Ovary (tissue), 9 donors: ENCODE measurements around the gene PTOV1. TPM values are rescaled to one million over a fixed set of nuclear protein-coding genes. Genes with fewer than 3 reads are reported as not detected.

Experiments used
- DNase-seq, 5 donors: peaks; one replicate each; pipeline ENCODE4 v3.0.0-alpha.2; 2019 to 2020
- H3K27ac ChIP-seq, 2 donors: fragments of 200-600 bp; one replicate each; pipeline versions ENCODE4 v1.5.1 to v1.8.0; 2019 to 2022
- H3K27me3 ChIP-seq: fragments of 200-600 bp; one replicate; pipeline ENCODE4 v1.8.0; 2022
- H3K36me3 ChIP-seq: fragments of 200-600 bp; sonication (generic); one replicate; pipeline ENCODE4 v1.5.1; 2019
- H3K4me1 ChIP-seq: one replicate; pipeline ENCODE4 v1.8.1; 2013; ENCODE audit warnings: mild to moderate bottlenecking, moderate library complexity; ENCODE audit not compliant: insufficient read depth
- H3K4me3 ChIP-seq: fragments of 200-600 bp; sonication (generic); one replicate; pipeline ENCODE4 v1.5.1; 2017
- H3K9me3 ChIP-seq, 2 donors: fragments of 200-600 bp in 1 of 2; sonication (generic) in 1 of 2; one replicate each; pipeline versions ENCODE4 v1.5.1 to v1.8.1; 2013 to 2019; ENCODE audit warnings: mild to moderate bottlenecking in 1 of 2, moderate library complexity in 1 of 2
- CTCF ChIP-seq, 3 donors: fragments of 450-650 bp in 2 of 3; fragments of 200-600 bp in 1 of 3; IDR thresholded peaks; one replicate each; pipeline versions ENCODE4 v1.5.1 to v1.8.0; 2016 to 2022; ENCODE audit warnings: antibody characterized with exemption in 3 of 3, mild to moderate bottlenecking in 1 of 3
- EP300 ChIP-seq: sonication (generic); formaldehyde crosslinking; IDR thresholded peaks from one replicate; pipeline ENCODE4 v1.6.1; 2017; ENCODE audit warnings: antibody characterized with exemption
- POLR2A ChIP-seq: fragments of 450-650 bp; IDR thresholded peaks from one replicate; pipeline ENCODE4 v1.6.1; 2017; ENCODE audit warnings: antibody characterized with exemption, mild to moderate bottlenecking, moderate library complexity
- WGBS, 3 donors: extraction: QIAGEN DNeasy Blood & Tissue Kit in 1 of 3; methylation state at CpG; one replicate each; pipeline versions ENCODE4 v1.1.5 to v1.1.7; 2013 to 2017; 5-methylcytosine and 5-hydroxymethylcytosine counted together
- intact Hi-C, 4 donors: fragments of 100-400 bp; cut with DNase I; formaldehyde crosslinking; loops; one replicate each; pipeline versions ENCODE4 v1.11.0 to v1.15.1; 2022 to 2023
- polyA plus RNA-seq, 2 donors: library from polyadenylated mRNA; stranded (reverse); fragments of 200-250 nt in 1 of 2; fragments of 350-450 nt in 1 of 2; fragmentation: Illumina TruSeq in 1 of 2; extraction: RNeasy Lipid Tissue Mini Kit (QIAGEN cat#74804) in 1 of 2; gene quantifications; one replicate each; pipeline ENCODE4 v1.2.3, GENCODE V29; 2013 to 2014
- total RNA-seq, 7 donors: library from RNA; depleted of rRNA in 2 of 7; stranded (reverse); fragments of >200 nt in 2 of 7; fragmentation: NEBNext Ultra II Directional in 3 of 7; extraction: Animal tissue kit (Norgen Biotek cat#: 25700) in 3 of 7; gene quantifications; one replicate each; pipeline versions ENCODE4 v1.1.0 to v1.2.4, GENCODE V29; 2016 to 2023
- donor health status: DM: no; HTN: no; CAD: no; lungs with moderate emphysema.
- donor health status: DM: no; HTN: no; CAD: no.
- donor health status: Bipolar disorder and iron deficiency.
- donor health status: DM: yes; HTN: yes; CAD: no.
- donor health status: DM: no; HTN: no; CAD: no.
- donor health status: DM: yes; HTN: yes; CAD: no.

Gene PTOV1
- total and polyA plus RNA-seq, 9 donors: 22.2 to 256 (median 186) TPM

GRCh38 chr19:49860336-49861102, 9.6 kb downstream of the PTOV1 start:
- Histone ChIP-seq H3K36me3 (no peaks in the 10 kb centered on the region), H3K4me3 (no peak overlapping the region), H3K27me3 (no peaks in the 10 kb centered on the region), H3K9me3 (no peaks in the 10 kb centered on the region), H3K4me1 (peaks cover 11% of the 10 kb centered on the region), H3K27ac (peak overlapping the region; percentile 65 to 72)
- peak in 3 of 5 donors; percentile 42 to 58 (median 55) for DNase-seq
- TF ChIP-seq CTCF (IDR thresholded peaks at IDR 0.05) (no peak), POLR2A (no peak), EP300 (no peak)
- intact Hi-C loops: loop anchor here in 1 of 4 donors (5.0 kb wide), 1 partner anchor 53 kb away; no protein-coding TSS in a partner anchor
- WGBS, 3 donors: 47 to 62% (median 55%) methylated on average over 17 of the region's 17 CpGs

GRCh38 chr19:49861107-49861506, 10.1 kb downstream of the PTOV1 start:
- Histone ChIP-seq H3K36me3 (no peaks in the 10 kb centered on the region), H3K4me3 (no peak overlapping the region), H3K4me1 (peaks cover 15% of the 10 kb centered on the region), H3K27me3 (no peaks in the 10 kb centered on the region), H3K9me3 (no peaks in the 10 kb centered on the region), H3K27ac (peak overlapping the region; percentile 65 to 72)
- peak; percentile 71 to 88 (median 77) for DNase-seq
- 16 to 38% (median 18%) methylated on average over 11 to 13 of the region's 13 CpGs for WGBS, 3 donors
- no peak for TF ChIP-seq CTCF (IDR thresholded peaks at IDR 0.05)
- TF ChIP-seq POLR2A: no peak
- no peak for TF ChIP-seq EP300
- intact Hi-C loops: loop anchor here in 1 of 4 donors (5.0 kb wide), 1 partner anchor 54 kb away; no protein-coding TSS in a partner anchor

GRCh38 chr19:49861541-49862378, 10.8 kb downstream of the PTOV1 start:
- DNase-seq: peak in 4 of 5 donors; percentile 46 to 71 (median 57)
- peak overlapping the region; percentile 65 to 68 for H3K27ac ChIP-seq
- intact Hi-C loops: loop anchor here in 1 of 4 donors (5.0 kb wide), 1 partner anchor 54 kb away; no protein-coding TSS in a partner anchor
- no peaks in the 10 kb centered on the region for H3K27me3 ChIP-seq
- TF ChIP-seq CTCF (IDR thresholded peaks at IDR 0.05) (no peak), EP300 (no peak), POLR2A (no peak)
- H3K9me3 ChIP-seq: no peaks in the 10 kb centered on the region
- 67 to 76% (median 68%) methylated on average over 59 to 60 of the region's 60 CpGs for WGBS, 3 donors
- H3K36me3 ChIP-seq: no peaks in the 10 kb centered on the region
- H3K4me1 ChIP-seq: peaks cover 17% of the 10 kb centered on the region
- H3K4me3 ChIP-seq: no peak overlapping the region
